HG02623 (cell line): ENCODE measurements around the gene AP1M1.
"Not testable (repeated sequence)": the region's sequence is repeated elsewhere in the genome, so short reads cannot be mapped to it uniquely, and the experiment has no call there.

Source experiments
- ATAC-seq: cut with Tn5 transposase; IDR thresholded peaks from one replicate; pipeline ENCODE4 v1.9.1; 2021; ENCODE audit warnings: moderate library complexity; ENCODE audit not compliant: unreplicated experiment

Gene AP1M1

GRCh38 chr19:16260812-16261161 is 63.1 kb downstream of the AP1M1 start:
- no peak for ATAC-seq

- no peak for ATAC-seq
These were observed 64.1 kb downstream of the AP1M1 start for GRCh38 chr19:16261584-16262368.

- no peak for ATAC-seq
These were observed 64.9 kb downstream of the AP1M1 start for GRCh38 chr19:16262618-16263017.

- ATAC-seq: no peak
These were observed 65.5 kb downstream of the AP1M1 start for GRCh38 chr19:16263141-16263761.

DNA sequence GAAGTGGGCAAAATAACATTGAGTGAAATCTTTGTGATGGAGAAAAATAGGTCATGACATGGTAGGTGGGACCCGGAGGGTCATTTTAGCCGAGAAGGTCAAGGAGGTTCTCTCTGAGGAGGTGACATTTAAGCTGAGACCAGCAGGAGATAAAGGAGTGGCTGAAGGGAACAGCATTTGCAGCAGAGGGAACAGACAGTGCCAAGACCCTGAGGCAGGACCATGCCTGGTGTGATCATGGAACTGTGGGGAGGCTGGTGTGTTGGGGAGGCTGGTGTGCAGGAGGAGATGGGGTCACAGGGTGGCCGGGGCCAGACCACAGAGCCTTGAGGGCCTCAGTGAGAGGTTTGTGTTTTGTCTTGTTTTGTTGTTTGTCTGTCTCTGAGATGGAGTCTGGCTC is 67.5 kb downstream of the AP1M1 start:
- no peak for ATAC-seq

GRCh38 chr19:16265890-16266585 is 68.3 kb downstream of the AP1M1 start:
- no peak for ATAC-seq

DNA sequence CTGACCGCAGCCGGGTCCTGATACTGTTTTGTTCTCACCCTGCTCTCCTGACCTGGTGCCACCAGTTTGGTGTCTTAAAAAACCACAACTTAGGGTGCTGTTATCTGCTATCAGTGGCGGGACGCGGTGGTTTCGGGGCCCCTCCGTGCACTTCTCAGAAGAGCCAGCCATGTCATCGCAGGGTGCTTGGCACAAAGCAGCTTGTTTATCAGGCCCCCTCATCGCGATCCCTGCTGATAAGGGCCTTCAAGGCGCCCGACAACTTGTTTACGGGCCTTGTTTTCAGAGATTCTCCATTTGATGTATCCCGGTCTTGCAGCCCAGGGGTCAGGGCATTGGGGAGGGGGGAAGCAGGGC is 68.9 kb downstream of the AP1M1 start:
- no peak for ATAC-seq

DNA sequence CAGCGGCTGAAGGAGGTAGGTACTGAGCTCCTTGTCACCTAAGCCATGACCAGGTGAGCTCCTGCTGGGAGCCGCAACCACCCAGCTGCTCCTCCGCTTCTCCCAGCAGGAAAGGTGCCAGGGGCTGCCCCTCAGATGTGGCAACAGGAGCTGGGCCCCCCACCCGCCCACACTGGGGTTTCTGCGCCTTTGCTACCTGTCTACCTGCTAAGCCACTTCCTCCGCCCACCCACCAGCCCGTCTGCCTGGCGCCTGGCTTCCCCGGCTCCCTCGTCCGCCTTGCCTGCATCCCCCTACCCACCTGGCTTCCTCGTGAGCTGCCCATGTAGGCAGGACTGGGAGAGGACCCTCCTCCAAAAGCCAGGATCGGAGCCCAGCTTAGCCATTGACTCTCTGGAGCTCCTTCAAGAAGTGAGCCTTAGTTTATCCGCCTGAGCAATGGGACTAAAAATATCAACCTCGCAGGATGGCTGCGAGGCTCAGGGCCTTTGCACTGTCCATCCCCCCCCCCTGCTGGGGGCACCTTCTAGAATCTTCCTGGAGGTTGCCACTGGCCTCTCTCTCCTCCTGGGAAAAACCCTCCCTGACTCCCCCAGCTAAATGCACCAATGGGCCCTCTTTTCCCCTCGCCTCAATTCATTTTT is 71.1 kb downstream of the AP1M1 start:
- no peak for ATAC-seq

DNA sequence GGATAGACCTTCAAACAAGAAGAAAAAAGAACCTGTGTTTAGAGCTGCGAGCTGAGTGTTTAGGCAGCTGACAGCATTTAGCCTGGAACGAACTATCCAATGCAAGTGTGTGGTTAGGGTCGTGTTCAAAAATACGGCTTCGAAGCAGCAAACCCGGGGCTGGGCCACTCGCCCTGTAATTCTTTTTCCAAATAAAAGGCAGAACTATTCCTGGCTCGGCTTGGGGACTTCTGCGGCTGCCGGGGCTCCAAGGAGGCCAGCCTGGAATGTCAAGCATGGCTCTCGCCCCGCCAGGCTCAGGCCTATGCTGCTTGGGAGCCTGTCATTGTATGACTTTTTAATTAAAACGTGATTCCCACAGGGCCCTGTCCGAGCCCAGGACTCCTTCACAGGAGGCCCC is 75.2 kb downstream of the AP1M1 start:
- no peak for ATAC-seq

DNA sequence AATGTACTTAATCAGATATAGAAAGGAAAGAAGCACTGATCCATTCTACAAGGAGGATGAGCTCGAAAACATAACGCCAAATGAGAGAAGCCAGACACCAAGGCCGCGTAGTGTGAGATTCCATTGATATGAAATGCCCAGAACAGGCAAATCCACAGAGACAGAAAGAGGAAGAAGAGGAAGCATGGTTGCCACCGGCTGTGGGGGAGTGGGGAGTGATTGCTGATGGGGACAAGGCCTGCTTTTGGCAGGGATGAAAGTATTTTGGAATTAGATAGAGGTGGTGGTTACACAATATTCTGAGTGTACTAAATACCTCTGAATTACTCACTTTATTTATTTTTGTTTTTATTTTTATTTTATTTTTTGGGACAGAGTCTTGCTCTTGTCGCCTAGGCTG is 76.7 kb downstream of the AP1M1 start:
- ATAC-seq: no peak

- ATAC-seq: no peak
These were observed 82.6 kb downstream of the AP1M1 start for GRCh38 chr19:16280306-16280705.

GRCh38 chr19:16281743-16282142 is 84.0 kb downstream of the AP1M1 start:
- ATAC-seq: no peak

GRCh38 chr19:16283210-16284061 is 85.7 kb downstream of the AP1M1 start:
- no peak for ATAC-seq

GRCh38 chr19:16284505-16284904 is 86.8 kb downstream of the AP1M1 start:
- no peak for ATAC-seq

DNA sequence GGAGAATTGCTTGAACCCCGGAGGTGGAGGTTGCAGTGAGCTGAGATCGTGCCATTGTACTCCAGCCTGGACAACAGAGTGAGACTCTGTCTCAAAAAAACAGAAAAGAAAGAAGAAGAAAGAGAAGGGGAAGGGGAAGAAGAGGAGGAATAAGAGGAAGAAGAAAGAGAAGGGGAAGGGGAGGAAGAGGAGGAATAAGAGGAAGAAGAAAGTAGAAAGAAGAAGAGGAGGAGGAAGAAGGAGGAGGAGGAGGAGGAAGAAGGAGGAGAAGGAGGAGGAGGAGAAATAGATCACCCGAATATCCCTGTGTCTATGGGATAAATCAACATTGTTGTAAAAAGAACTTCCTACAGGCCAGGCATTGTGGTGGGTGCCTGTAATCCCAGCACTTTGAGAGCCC is 87.4 kb downstream of the AP1M1 start:
- not testable (repeated sequence) for ATAC-seq

DNA sequence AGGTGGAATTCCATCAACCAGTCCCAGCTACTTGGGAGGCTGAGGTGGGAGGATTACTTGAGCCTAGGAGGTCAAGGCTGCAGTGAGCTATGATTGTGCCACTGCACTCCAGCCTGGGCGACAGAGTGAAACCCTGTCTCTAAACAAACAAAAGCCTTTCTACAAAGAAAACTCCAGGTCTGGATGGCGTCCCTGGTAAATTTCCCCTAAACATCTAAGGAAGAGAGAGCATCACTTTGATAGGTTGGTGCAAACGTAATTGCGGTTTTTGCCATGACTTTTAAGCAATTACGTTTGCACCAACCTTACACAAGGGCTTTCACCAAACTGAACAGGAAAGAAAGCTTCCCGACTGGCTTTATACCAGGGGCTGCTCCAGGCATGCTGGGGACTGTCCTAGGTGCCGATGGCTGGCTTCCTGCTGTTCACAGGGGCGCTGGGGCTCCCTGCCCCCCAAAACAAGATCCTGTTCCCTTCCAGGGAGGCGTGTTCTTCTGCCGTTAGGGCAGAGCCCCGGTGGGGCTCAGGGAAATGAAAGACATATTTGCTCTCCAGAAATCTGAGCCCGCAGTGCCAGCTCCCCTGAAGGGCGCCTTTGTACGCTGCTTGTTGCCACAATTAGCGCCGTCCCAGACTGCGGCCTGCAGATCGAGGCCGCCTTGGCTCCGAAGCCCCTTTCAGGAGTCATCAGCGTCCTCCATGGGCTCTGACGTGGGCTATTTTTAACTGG is 88.2 kb downstream of the AP1M1 start:
- no peak for ATAC-seq

DNA sequence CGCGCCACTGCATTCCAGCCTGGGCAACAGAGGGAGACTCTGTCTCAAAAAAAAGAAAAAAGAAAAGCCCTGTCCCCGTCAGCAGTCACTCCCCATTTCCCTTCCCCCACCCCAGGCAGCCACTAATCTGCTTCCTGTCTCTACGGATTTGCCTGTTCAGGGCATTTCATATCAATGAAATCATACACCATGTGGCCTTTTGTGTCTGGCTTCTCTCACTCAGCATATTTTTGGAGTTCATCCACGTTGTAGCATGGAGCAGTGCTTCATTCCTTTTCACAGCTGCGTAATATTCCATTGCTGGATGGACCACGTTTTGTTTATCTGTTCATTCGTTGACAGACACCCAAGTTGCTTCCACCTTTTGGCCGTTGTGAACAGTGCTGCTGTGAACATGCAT is 90.8 kb downstream of the AP1M1 start:
- no peak for ATAC-seq

DNA sequence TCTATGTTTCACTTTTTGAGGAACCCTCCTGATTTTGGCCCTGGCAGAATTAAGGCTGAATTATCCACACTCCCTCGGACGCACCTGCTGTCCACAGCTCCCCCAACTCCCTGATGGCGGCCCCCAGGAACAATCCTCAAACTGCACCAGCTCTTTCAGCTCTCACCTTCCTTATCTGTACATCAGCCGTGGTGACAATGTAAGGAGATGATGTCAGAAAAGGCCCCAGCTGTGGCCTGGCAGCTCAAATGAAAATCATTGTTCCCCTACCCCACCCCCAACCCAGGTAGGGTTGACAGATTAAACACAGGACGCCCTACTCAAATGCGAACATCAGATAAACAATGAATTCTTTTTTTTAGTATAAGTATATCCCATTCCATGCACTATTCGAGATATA is 91.9 kb downstream of the AP1M1 start:
- ATAC-seq: no peak

- no peak for ATAC-seq
These were observed 93.0 kb downstream of the AP1M1 start for GRCh38 chr19:16290692-16291091.
